GM18499 (cell line): Measurements from ENCODE around the gene CCL17.
"Not testable (repeated sequence)": the region's sequence is repeated elsewhere in the genome, so short reads cannot be mapped to it uniquely, and the experiment has no call there.

ENCODE experiments used
- ATAC-seq: cut with Tn5 transposase; IDR thresholded peaks from one replicate; pipeline ENCODE4 v1.9.1; 2021; ENCODE audit warnings: moderate number of reproducible peaks; ENCODE audit not compliant: insufficient read depth, unreplicated experiment

CCL17 gene

GRCh38 chr16:57403965-57404817 lies at the start of gene CCL17:
TSS of gene CCL17 (plus strand) at chr16:57404767. CDS start at chr16:57413933, 9,166 bp downstream.
- ATAC-seq: no peak

GRCh38 chr16:57355898-57356414 lies 48.6 kb upstream of the CCL17 start:
- ATAC-seq: no peak

GRCh38 chr16:57356547-57356946 lies 48.0 kb upstream of the CCL17 start:
- no peak for ATAC-seq

DNA sequence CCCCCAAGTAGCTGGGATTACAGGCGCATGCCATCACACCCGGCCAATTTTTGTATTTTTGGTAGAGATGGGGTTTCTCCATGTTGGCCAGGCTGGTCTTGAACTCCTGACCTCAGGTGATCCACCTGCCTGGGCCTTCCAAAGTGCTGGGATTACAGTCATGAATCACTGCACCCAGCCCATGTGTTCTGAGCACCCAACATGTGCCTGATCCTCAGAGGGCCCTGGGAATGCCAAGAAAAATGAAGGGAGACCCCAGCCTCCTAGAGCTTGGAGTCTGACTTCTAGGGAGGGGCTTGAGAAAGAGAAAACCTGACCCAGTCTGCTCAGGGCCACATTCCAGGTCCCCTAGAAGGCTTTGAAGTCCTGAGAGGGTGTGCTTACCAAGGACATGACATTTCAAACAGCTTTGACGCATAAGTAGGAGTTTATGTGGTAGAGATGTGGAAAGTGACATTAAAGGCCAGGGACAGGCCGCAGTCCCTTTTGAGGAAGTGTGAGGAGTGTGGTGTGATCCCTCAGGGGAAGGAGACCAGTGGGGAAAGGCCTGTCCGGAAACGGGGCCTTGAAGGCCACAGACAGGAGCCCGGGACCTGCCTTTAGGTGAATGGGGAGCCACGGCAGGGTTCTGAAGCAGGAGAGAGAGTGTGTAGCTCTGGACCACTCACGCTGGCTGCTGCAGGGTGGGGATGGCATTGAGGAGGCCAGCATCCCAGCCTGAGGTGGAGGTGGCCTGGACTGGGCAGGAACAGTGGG lies 47.1 kb upstream of the CCL17 start:
- ATAC-seq: no peak

- no peak for ATAC-seq
These were observed 46.5 kb upstream of the CCL17 start for GRCh38 chr16:57358086-57358420.

- no peak for ATAC-seq
These were observed 46.0 kb upstream of the CCL17 start, which contains the start of gene CCL22 for GRCh38 chr16:57358527-57359095. TSS of gene CCL22 (plus strand) at chr16:57358783. CDS start at chr16:57358817, 34 bp downstream.

GRCh38 chr16:57360321-57360935 lies 44.1 kb upstream of the CCL17 start:
- no peak for ATAC-seq

DNA sequence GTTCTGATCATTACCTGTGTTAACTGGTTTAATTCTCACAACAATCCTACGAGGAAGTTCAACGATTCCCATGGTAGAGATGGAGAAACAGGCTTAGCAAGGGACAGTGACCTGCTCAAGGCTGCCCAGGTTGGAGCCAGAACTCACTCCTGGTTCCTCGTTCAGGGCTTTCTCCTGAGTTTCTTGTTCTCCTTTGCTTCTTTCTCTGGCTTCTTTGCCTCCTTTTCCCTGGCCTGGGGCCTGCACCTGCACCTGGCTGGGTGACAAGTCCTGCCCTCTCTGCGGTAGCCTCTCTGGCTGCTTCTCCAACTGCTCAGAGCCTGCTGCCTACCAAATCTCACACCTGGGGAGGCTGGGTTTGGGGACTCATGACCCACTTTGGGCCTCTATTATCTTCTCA lies 43.2 kb upstream of the CCL17 start:
- no peak for ATAC-seq

- ATAC-seq: no peak
These were observed 40.4 kb upstream of the CCL17 start for GRCh38 chr16:57364143-57364542.

- ATAC-seq: no peak
These were observed 38.0 kb upstream of the CCL17 start for GRCh38 chr16:57366544-57367040.

- no peak for ATAC-seq
These were observed 37.3 kb upstream of the CCL17 start for GRCh38 chr16:57367116-57367752.

DNA sequence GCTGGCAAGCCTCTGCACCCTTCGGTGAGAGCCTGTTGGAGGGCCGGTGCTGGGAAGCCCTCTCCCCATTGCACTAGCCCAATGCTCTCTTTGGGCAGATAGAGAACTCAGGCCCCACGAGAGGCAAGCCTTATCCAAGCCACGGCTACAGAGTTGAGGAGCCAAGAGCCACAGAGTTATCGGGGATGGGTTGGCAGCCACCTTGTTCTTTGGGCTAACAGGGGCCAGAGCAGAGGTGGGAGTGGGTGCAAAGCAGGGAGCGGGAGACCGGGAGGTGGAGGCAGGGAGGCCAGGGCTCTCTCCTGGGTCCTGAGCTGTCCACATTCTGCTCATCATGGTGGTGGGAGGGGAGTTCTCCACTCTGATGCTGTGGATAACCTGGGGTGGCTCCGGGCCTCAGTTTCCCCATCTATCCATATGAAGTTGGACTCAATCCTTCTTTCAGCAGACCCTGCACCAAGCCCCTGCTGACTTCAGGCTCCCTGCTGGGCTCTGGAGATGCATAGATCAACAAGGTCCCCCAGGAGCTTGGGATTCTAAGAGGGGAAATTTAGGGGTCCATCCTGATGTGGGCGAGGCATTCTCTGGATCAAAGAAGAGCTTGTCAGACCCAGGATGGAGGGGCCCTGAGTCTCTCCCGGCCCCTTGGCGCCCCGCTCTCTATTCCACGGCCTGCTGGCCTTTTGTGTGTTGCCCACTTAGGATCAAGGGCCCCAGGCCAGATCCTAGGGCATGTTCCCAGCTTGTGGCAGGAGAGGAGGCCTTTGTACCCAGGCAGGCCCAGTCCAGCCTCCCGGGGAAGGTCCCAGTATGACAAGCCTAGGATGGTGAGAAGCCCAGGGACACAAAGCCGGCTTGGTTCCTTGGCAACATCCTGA lies 32.8 kb upstream of the CCL17 start:
- no peak for ATAC-seq

DNA sequence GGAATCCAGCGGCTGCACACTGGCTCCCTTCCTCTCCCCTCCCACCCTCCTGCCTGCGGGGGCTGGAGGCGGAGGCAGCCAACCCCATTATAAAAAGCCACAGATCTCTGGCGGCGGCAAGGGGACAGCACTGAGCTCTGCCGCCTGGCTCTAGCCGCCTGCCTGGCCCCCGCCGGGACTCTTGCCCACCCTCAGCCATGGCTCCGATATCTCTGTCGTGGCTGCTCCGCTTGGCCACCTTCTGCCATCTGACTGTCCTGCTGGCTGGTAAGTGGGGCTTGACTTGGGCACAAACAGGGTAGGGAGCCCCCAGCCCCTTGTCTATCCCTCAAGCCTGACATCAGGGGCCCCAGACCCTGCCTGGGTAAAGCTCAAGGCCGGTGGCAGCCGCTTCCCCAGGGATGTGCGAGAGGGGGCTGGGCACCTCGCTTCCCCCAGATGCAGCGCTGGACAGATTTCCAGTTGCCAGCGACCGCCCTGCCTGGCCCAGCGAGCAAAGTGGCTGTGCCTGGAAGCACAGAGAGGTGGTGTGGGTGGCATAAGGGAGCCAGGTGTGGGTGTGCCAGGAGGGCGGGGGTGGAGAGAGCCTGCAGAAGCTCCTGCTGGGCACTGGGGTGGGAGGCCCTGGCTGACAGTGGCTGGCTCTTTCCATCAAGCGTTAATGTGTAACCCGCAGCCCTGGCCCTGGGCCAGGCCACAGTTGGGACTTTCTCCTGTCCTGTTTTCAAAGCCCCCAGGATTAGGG lies 32.0 kb upstream of the CCL17 start, which contains the start of gene CX3CL1:
Gene CX3CL1 (plus strand): TSS at position 119 of the 745 bp plus-strand sequence. CDS start 79 bp downstream, at position 198.
- no peak for ATAC-seq

GRCh38 chr16:57373117-57373947 lies 31.2 kb upstream of the CCL17 start:
- no peak for ATAC-seq

- ATAC-seq: no peak
These were observed 30.5 kb upstream of the CCL17 start for GRCh38 chr16:57374067-57374534.

DNA sequence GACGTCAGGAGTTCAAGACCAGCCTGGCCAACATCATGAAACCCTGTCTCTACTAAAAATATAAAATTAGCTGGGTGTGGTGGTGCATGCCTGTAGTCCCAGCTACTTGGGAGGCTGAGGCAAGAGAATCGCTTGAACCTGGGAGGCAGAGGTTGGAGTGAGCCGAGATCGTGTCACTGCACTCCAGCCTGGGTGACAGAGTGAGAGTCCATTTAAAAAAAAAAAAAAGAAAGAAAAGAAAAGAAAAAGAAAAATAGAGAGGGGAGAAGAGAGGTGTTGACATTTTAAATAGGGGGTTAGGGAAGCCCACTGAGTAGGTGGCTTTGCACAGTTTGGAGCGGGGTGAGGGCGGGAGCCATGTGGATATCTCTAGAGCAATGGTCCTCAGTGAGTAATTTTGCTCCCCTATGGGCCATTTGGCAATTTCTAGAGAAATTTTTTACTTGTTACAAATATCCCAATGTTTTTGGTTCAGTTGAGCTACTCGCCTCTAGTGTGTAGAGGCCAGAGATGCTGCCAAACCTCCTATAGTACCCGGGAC lies 29.6 kb upstream of the CCL17 start:
- not testable (repeated sequence) for ATAC-seq

DNA sequence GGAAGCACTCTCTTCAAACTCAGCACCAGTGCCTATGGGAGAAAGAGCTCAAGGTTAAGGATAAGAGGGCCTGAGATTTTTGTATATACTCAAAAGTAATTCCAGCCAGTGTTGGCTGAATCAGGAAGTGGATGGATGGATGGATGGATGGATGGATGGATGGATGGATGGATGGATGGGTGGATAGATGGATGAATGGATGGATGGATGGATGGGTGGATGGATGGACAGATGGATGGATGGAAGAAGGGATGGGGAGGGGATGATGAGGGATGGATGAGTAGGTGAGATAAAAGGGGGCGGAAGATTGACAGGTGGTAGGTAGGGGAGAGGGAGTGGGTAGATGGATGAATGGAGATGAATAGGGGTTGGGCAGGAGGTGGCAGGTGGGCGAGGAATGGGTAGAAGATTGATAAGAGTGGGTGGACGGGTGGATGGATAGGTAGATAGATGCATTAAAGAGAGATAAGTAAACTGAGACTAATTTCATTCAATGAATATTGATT lies 28.2 kb upstream of the CCL17 start:
- no peak for ATAC-seq
